GM12891 (cell line): ENCODE data around the gene TAF1B.
"Not testable (repeated sequence)": the region's sequence is repeated elsewhere in the genome, so short reads cannot be mapped to it uniquely, and the experiment has no call there.

Experiments used
- DNase-seq: peaks from one replicate; pipeline ENCODE4 v3.0.0; 2011; ENCODE audit warnings: low spot score; ENCODE audit not compliant: insufficient read length
- FAIRE-seq: peaks from 2 replicates; lab custom pipeline; 2011; peaks lifted over from hg19 to GRCh38; lab: Jason Lieb, UNC
- PAX5 ChIP-seq: IDR thresholded peaks from 2 replicates; pipeline ENCODE4 v1.6.1; 2011; ENCODE audit warnings: low read length, moderate library complexity, mild to moderate bottlenecking; ENCODE audit not compliant: insufficient read depth, severe bottlenecking
- POLR2A ChIP-seq: IDR thresholded peaks from 2 replicates; pipeline ENCODE4 v1.6.1; 2011; ENCODE audit warnings: low read depth, low read length, control low read depth
- POLR2AphosphoS5 ChIP-seq: IDR thresholded peaks from 2 replicates; pipeline ENCODE4 v1.6.1; 2011; ENCODE audit warnings: low read depth, low read length, control low read depth
- POU2F2 ChIP-seq: IDR thresholded peaks from 2 replicates; pipeline ENCODE4 v1.6.1; 2011; ENCODE audit warnings: low read depth, mild to moderate bottlenecking, control low read depth, low read length, moderate library complexity
- SPI1 ChIP-seq: IDR thresholded peaks from 2 replicates; pipeline ENCODE4 v1.6.1; 2011; ENCODE audit warnings: low read depth, low read length, control low read depth
- TAF1 ChIP-seq: IDR thresholded peaks from 2 replicates; pipeline ENCODE4 v1.6.1; 2011; ENCODE audit warnings: low read depth, low read length, control low read depth

TAF1B gene

DNA sequence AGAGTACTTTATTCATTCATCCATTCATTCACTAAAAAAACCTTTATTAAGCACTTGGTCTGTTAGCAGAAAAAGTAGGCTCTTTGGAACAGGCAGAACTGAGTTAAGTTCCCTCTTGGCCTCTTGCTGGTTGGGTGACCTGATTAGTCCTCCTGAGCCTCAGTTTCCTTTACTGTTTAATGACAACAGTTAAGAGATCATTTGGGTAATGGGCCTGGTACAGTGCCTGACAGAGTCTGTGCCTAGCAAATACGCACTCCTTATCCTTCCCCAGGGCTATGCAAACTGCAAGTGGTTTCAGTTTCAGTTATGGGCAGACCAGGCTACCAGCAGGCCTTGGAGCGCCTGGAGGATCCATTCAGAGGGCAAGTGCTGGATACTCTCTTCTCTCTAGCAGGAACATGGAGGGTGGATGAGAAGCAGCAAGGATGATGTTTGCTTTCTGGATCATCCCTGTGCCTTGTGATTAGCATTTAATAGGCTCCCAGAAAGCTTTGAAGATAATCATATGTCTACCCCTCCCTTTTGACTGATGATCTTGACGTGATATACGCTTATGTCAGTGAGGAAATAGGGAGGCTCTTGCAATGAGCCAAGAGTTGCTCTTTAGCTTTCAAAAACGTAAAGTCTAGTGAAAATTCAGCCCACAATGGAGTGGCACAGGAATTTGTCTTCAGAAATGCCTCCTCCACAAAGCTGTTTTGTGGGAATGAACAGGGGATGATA is 12.4 kb upstream of the TAF1B start:
- no peak for DNase-seq
- TF ChIP-seq PAX5 (no peak), TAF1 (no peak), POLR2AphosphoS5 (no peak), POLR2A (no peak), POU2F2 (no peak)
- no peak for FAIRE-seq

DNA sequence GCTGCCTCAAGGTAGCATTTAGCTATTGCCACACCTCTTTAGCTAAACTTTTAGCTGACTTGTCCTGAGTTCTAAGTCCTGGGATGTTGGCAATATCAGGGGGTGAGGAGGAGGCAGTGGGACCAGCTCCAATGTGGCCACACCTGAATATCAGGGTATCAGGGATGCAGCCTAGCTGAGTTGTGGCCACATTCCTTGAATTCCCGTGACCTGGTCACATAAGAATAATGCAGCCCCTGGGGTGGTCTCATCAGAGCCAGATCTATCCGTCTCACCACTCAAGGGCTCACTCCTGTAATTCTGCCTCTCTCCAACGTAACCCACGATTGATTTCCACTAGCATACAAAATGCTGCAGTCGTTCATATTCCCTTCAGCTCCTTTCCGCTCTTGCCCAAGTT is 11.6 kb upstream of the TAF1B start:
- FAIRE-seq: no peak

DNA sequence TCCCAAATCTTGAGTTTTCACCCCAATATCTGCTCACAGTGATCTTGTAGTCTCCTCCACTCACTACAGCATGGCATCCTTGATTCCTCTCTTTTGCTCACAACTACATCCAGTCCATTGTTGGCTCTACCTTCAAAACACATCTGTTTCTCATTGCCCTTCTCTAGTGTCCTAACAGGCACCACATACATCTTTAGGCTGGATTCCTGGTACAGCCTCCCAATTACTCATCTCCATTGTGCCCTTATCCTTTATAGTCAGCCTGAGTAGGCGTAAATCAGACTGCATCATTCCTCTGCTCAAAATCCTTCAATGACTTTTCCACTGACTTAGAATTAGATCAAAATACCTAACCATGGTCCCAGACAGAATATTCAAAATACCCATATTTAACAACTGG is 10.7 kb upstream of the TAF1B start:
- no peak for TF ChIP-seq TAF1
- TF ChIP-seq POU2F2: no peak
- TF ChIP-seq POLR2A: no peak
- no peak for TF ChIP-seq SPI1
- TF ChIP-seq PAX5: no peak
- no peak for TF ChIP-seq POLR2AphosphoS5
- FAIRE-seq (no peak), DNase-seq (no peak)

More for the DNA sequence above, 11.6 kb upstream of the TAF1B start:
- no peak for DNase-seq
- TF ChIP-seq TAF1 (no peak), PAX5 (no peak), POLR2AphosphoS5 (no peak), POU2F2 (no peak), SPI1 (no peak)

DNA sequence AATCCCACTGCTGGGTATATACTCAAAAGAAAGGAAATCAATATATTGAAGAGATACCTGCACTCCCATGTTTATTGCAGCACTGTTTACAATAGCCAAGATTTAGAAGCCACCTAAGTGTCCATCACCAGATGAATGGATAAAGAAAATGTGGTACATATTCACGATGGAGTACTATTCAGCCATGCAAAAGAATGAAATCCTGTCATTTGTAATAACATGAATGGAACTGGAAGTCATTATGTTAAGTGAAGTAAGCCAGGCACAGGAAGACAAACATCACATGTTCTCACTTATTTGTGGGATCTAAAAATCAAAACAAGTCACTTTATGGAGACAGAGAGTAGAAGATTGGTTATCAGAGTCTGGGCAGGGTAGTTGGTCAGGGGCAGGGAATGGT is 8.2 kb upstream of the TAF1B start:
- not testable (repeated sequence) for FAIRE-seq, DNase-seq

DNA sequence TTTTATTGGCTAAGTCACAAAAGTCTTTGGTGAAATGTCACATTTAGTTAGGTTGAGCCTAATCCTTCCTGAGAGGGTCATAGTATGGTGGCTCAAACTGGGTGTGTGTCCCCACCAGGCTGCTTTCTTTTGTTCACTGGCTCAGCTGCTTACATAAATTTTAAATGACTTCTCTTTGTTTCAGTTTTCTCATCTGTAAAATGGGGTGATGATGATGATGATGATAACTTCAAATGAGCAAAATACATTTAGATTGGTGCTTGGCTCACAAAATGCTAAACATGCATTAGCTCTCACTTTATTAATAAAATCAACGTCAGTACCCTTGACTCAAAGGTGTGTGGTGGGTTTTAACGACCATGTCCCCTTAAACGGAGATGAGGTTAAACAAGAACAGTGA is 7.2 kb upstream of the TAF1B start:
- no peak for TF ChIP-seq PAX5
- no peak for TF ChIP-seq POLR2A
- TF ChIP-seq TAF1: no peak
- no peak for TF ChIP-seq POU2F2
- no peak for TF ChIP-seq SPI1
- no peak for TF ChIP-seq POLR2AphosphoS5
- FAIRE-seq: no peak
- DNase-seq: no peak

DNA sequence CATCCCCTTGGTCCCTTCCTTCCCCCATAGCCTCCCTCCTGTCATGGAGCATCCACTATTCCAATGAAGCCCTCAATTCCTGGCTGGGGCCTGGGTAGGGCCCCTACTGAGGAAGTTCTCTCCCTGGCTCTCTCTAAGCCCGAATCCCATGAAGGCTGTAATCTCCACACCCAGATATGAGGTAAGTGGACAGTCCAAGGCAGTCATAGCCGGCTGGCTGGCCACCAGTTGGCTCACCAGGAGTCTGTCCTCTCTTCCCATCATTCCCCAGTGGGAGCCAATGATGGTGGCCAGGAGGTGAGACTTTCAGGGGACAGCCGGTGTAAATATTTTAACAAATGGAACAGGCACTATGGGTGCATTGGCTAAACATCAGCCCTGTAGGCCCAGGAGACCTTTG is 6.8 kb upstream of the TAF1B start:
- FAIRE-seq (no peak), DNase-seq (no peak)
- no peak for TF ChIP-seq TAF1
- TF ChIP-seq POLR2A: no peak
- TF ChIP-seq POLR2AphosphoS5: no peak
- no peak for TF ChIP-seq PAX5
- no peak for TF ChIP-seq SPI1
- no peak for TF ChIP-seq POU2F2

DNA sequence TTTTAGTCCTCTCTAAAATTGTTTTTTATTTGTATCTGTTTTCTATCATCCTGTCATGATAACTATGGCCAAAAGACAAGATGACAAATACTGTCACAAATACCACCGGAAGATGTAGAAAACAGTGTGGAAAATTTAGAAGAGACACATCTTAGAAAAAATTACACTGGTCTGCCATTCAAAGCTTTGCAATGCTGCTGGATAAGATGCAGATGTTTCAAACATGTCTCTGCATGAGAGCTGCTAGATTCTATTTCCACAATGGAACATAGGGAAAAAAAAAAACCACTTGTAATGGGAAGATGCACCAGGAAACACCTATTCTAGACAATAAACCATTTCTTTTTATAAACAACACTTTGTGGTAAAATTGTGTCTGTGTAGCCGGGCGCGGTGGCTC is 5.8 kb upstream of the TAF1B start:
- FAIRE-seq: no peak

DNA sequence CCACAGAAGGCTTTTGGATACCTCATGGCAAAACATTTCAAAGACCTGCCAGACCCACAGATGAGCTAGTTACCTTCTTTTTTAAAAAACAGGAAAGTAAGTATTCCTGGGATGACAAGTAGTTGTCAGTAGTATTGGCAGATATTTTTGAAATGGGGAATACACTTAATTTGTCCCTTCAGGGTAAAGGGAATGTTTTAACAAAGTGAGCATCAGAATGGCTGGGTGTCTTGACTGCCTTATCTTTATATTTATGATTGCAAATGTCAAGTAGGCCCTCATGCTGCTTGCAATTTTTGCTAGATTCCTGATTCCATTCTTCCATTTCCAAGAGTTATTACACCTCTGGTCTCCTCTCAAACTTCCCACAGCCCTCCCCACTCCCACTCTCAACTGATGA is 4.9 kb upstream of the TAF1B start:
- DNase-seq: no peak
- TF ChIP-seq POU2F2: no peak
- no peak for TF ChIP-seq POLR2A
- TF ChIP-seq PAX5: no peak
- no peak for TF ChIP-seq POLR2AphosphoS5
- no peak for TF ChIP-seq TAF1
- no peak for TF ChIP-seq SPI1
- no peak for FAIRE-seq

More for the DNA sequence above, 5.8 kb upstream of the TAF1B start:
- DNase-seq: no peak
- TF ChIP-seq POLR2A (no peak), TAF1 (no peak), SPI1 (no peak), POLR2AphosphoS5 (no peak), PAX5 (no peak), POU2F2 (no peak)

DNA sequence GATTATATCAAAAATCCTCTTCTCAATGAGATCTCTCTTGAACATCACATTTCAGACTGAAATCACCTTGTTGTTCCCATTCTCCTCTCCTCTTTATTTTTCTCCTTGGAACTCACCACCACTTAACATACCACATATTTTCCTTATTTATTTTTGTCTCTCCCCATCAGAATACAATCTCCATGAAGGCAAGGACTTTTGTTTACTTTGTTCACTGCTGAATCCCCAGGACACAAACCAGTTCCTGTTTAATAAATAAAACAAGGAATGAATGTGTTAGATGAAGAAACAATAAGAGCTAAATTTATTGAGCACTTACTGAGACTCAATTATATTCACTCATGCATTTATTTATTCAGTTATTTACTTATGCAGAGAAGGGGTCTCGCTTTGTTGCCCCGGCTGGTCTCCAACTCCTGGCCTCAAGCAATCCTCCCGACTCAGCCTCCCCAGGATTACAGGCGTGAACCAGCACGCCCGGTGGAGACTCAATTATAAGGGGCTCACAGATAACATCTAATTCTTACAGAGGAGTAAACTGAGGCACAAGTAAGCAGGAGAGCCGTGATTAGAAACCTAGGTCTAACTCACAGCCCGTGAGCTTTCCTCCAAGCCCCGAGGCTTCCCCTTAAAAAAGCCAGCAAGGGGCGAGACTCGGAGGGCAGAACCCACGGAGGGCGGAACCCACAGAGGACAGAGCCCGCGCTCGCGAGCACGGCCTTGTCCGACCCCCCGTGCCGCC is 616 bp upstream of the TAF1B start:
- TF ChIP-seq POLR2AphosphoS5: no peak
- TF ChIP-seq SPI1: no peak
- no peak for TF ChIP-seq PAX5
- TF ChIP-seq POLR2A: no peak
- TF ChIP-seq TAF1: no peak
- TF ChIP-seq POU2F2: no peak
- FAIRE-seq: no peak
- DNase-seq: no peak

DNA sequence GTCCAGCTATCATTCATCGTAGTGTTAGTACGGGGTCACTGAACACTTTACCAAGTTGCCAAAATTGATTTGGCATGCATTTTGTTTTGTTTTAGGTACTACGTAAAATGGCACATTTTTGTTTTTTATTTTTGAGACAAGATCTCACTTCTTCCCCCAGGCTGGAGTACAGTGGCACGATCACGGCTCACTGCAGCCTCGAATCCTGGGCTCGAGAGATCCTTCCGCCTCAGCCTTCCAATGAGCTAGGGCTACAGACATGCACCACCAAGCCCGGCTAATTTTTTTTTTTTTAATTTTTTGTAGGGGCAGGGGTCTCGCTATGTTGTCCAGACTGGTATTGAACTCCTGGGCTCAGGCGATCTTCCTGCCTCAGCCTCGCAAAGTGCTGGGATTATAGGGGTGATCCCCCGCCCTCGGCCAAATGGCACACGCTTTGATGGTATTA is 786 bp downstream of the TAF1B start:
- TF ChIP-seq POLR2A: no peak
- TF ChIP-seq SPI1: no peak
- no peak for TF ChIP-seq POU2F2
- TF ChIP-seq PAX5: no peak
- no peak for TF ChIP-seq TAF1
- TF ChIP-seq POLR2AphosphoS5: no peak
- FAIRE-seq (no peak), DNase-seq (no peak)
